ENCODE data around the gene FOXF1. TPM values are rescaled to one million over a fixed set of nuclear protein-coding genes. Genes with fewer than 3 reads are reported as not detected.

The FOXF1 gene
- total and polyA plus RNA-seq, 9 of the 15 experiments (the other 6 are each of a cell fraction or from before 2014, with no cell fraction given) = 0.04 TPM; not detected in 8

DNA sequence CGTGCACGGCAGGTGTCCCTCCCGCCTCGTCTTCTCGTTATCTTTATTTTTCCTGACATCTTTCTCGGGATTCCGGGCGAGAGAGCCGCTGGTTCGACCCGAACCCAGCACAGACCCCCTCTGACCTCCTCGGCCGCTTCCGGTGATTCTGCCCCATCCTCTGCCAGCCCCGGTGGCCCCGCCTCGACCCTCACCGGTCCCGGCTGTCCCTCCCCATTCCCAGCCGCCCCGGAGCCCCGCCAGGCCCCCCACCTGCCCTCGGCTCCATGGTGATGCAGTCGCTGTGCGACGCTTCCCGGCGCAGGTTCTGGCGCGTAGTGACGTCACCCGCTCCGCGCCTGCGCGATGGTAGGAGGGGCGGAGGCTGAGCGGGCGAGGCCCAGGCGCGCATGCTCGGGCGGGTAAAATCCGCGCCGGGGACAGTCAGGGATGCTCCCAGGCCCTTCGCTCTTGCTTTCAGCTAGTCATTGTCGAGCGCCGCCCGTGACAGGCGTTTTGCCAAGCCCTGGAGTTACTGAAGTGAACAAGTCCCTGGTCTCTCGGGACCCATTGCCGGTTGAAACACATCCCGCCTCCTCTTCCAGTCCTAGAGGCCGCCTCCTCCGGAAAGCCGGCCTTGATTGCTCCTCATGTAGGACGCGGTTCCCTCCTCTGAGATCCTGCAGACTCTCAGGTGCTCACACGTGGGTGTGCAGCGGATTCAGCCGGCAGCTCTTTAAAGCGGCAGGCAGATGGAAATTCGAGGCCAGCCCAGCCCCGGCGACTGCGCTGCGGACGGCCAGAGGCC lies 44.8 kb downstream of the FOXF1 start, which contains the start of gene MTHFSD (continued):
- TF ChIP-seq, protein P1, sequence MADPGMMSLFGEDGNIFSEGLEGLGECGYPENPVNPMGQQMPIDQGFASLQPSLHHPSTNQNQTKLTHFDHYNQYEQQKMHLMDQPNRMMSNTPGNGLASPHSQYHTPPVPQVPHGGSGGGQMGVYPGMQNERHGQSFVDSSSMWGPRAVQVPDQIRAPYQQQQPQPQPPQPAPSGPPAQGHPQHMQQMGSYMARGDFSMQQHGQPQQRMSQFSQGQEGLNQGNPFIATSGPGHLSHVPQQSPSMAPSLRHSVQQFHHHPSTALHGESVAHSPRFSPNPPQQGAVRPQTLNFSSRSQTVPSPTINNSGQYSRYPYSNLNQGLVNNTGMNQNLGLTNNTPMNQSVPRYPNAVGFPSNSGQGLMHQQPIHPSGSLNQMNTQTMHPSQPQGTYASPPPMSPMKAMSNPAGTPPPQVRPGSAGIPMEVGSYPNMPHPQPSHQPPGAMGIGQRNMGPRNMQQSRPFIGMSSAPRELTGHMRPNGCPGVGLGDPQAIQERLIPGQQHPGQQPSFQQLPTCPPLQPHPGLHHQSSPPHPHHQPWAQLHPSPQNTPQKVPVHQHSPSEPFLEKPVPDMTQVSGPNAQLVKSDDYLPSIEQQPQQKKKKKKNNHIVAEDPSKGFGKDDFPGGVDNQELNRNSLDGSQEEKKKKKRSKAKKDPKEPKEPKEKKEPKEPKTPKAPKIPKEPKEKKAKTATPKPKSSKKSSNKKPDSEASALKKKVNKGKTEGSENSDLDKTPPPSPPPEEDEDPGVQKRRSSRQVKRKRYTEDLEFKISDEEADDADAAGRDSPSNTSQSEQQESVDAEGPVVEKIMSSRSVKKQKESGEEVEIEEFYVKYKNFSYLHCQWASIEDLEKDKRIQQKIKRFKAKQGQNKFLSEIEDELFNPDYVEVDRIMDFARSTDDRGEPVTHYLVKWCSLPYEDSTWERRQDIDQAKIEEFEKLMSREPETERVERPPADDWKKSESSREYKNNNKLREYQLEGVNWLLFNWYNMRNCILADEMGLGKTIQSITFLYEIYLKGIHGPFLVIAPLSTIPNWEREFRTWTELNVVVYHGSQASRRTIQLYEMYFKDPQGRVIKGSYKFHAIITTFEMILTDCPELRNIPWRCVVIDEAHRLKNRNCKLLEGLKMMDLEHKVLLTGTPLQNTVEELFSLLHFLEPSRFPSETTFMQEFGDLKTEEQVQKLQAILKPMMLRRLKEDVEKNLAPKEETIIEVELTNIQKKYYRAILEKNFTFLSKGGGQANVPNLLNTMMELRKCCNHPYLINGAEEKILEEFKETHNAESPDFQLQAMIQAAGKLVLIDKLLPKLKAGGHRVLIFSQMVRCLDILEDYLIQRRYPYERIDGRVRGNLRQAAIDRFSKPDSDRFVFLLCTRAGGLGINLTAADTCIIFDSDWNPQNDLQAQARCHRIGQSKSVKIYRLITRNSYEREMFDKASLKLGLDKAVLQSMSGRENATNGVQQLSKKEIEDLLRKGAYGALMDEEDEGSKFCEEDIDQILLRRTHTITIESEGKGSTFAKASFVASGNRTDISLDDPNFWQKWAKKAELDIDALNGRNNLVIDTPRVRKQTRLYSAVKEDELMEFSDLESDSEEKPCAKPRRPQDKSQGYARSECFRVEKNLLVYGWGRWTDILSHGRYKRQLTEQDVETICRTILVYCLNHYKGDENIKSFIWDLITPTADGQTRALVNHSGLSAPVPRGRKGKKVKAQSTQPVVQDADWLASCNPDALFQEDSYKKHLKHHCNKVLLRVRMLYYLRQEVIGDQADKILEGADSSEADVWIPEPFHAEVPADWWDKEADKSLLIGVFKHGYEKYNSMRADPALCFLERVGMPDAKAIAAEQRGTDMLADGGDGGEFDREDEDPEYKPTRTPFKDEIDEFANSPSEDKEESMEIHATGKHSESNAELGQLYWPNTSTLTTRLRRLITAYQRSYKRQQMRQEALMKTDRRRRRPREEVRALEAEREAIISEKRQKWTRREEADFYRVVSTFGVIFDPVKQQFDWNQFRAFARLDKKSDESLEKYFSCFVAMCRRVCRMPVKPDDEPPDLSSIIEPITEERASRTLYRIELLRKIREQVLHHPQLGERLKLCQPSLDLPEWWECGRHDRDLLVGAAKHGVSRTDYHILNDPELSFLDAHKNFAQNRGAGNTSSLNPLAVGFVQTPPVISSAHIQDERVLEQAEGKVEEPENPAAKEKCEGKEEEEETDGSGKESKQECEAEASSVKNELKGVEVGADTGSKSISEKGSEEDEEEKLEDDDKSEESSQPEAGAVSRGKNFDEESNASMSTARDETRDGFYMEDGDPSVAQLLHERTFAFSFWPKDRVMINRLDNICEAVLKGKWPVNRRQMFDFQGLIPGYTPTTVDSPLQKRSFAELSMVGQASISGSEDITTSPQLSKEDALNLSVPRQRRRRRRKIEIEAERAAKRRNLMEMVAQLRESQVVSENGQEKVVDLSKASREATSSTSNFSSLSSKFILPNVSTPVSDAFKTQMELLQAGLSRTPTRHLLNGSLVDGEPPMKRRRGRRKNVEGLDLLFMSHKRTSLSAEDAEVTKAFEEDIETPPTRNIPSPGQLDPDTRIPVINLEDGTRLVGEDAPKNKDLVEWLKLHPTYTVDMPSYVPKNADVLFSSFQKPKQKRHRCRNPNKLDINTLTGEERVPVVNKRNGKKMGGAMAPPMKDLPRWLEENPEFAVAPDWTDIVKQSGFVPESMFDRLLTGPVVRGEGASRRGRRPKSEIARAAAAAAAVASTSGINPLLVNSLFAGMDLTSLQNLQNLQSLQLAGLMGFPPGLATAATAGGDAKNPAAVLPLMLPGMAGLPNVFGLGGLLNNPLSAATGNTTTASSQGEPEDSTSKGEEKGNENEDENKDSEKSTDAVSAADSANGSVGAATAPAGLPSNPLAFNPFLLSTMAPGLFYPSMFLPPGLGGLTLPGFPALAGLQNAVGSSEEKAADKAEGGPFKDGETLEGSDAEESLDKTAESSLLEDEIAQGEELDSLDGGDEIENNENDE (IDR thresholded peaks at IDR 0.05; ENCODE audit: low read depth, low read length) = no peak
- TF ChIP-seq YY1 (IDR thresholded peaks at IDR 0.05; ENCODE audit: borderline replicate concordance in 1 of 3, control insufficient read depth in 1 of 3, extremely low read depth in 1 of 3, insufficient read depth in 3 of 3, insufficient read length in 1 of 3, insufficient replicate concordance in 2 of 3, low read depth in 1 of 3, low read length in 2 of 3) (peak in 2 of 3 experiments; percentile 47 to 74), KDM2B (CRISPR knock-in tag; IDR thresholded peaks at IDR 0.05) (no peak), MAFK (IDR thresholded peaks at IDR 0.05; ENCODE audit: low read length) (no peak), FIP1L1 (IDR thresholded peaks at IDR 0.05; ENCODE audit: low read depth, low read length, poor library complexity, severe bottlenecking) (peak; percentile 64), THRA (IDR thresholded peaks at IDR 0.05) (no peak), CBX3 (IDR thresholded peaks at IDR 0.05; ENCODE audit: borderline replicate concordance in 1 of 2, low read length in 2 of 2) (peak in 1 of 2 experiments; percentile 62; a peak in 1 of 3 replicates), BCL6 (CRISPR knock-in tag; IDR thresholded peaks at IDR 0.05) (no peak), NFRKB (IDR thresholded peaks at IDR 0.05; ENCODE audit: low read depth) (no peak), XRCC3 (IDR thresholded peaks at IDR 0.05) (no peak)

All from K562 (cell line).